ENCODE results near the gene RORB. TPM values are rescaled to one million over a fixed set of nuclear protein-coding genes. Genes with fewer than 3 reads are reported as not detected.

The RORB gene
- total RNA-seq, 1 donor from 2014 or later, result 2.1 TPM

DNA sequence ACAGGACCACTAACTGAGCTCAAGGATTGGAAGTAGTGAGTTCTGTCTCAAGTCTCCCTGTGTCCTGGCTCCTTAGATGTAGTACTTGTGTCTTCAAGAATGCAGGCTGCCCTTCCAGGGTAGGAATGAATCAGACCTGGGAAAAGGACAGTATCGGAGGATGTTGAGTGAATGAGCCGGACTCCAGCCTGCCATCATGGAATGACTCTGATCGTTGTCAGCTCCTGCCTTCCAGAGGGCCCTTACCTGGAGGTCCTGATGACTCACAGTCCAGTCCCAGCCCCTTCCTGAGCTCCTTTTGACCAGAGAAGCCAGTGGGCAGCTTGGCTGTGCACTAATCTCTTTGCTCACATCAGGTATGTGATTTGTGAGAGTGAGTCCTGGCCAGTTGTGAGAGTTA, 229.4 kb downstream of the RORB start:
- TF ChIP-seq, protein P1, sequence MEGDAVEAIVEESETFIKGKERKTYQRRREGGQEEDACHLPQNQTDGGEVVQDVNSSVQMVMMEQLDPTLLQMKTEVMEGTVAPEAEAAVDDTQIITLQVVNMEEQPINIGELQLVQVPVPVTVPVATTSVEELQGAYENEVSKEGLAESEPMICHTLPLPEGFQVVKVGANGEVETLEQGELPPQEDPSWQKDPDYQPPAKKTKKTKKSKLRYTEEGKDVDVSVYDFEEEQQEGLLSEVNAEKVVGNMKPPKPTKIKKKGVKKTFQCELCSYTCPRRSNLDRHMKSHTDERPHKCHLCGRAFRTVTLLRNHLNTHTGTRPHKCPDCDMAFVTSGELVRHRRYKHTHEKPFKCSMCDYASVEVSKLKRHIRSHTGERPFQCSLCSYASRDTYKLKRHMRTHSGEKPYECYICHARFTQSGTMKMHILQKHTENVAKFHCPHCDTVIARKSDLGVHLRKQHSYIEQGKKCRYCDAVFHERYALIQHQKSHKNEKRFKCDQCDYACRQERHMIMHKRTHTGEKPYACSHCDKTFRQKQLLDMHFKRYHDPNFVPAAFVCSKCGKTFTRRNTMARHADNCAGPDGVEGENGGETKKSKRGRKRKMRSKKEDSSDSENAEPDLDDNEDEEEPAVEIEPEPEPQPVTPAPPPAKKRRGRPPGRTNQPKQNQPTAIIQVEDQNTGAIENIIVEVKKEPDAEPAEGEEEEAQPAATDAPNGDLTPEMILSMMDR (IDR thresholded peaks at IDR 0.05), result no peak
- Histone ChIP-seq H3K27me3 (no peaks in the 10 kb centered on the region), H3K9me3 (no peaks in the 10 kb centered on the region), H3K27ac (no peak overlapping the region), H3K4me1 (no peaks in the 10 kb centered on the region), H3K4me3 (no peak overlapping the region), H3K36me3 (no peaks in the 10 kb centered on the region)
- no peak for ATAC-seq
- DNase-seq, result no peak
- intact Hi-C loops (cut with DNase I), result no loop called here

DNA sequence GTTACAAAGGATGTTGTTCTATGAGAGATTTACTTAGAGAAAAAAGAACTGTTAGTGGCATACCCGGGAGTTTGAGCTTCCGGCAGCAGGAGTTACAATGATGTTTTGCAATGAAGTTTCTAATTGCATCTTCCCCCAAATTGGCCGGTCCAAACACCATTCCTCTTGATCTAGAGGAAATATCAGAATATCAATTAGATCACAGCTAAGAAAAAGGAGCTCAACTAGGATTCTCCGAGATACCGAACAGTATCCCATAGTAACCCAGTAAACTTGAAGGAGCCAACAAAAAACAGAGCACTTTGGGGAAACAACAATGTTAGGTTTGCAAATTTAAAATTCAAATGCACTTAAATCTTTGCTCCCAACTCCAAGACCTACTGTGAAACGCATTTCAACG, 231.0 kb downstream of the RORB start:
- Histone ChIP-seq H3K4me3 (no peak overlapping the region), H3K4me1 (no peaks in the 10 kb centered on the region), H3K36me3 (no peaks in the 10 kb centered on the region), H3K27me3 (no peaks in the 10 kb centered on the region), H3K9me3 (no peaks in the 10 kb centered on the region), H3K27ac (no peak overlapping the region)
- intact Hi-C loops (cut with DNase I), result no loop called here
- ATAC-seq (no peak), DNase-seq (no peak)
- TF ChIP-seq, protein P1 (IDR thresholded peaks at IDR 0.05), result no peak

DNA sequence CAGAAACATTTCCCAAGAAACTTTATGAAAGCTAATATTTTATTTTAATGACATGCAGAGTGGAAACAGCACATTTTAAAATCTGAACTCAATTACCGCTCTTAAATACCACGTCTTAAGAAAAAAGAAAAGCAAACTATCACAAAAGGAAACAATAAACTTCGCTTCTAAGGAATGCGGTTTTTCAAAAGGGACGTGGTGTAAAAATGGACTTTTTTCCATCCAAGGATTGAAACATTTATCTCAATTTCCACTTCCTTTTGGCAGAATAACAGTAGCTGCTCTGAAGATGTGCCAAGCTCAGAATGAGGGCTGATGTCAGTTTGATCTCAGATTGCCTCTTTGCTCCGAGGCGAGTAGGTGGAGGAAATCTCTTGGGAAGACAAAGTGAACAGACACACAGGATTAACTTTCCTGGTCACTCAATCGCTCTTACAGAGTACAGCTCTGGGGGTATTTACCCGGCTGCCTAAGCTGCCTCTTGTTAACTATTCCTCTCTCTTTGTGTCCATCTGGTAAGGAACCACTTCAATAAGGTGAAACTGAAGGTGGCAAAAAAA, 232.1 kb downstream of the RORB start:
- H3K27ac ChIP-seq, result no peak overlapping the region
- DNase-seq (no peak), ATAC-seq (no peak)
- H3K4me1 ChIP-seq, result no peaks in the 10 kb centered on the region
- intact Hi-C loops (cut with DNase I), result no loop called here
- no peaks in the 10 kb centered on the region for H3K9me3 ChIP-seq
- no peaks in the 10 kb centered on the region for H3K27me3 ChIP-seq
- no peak overlapping the region for H3K4me3 ChIP-seq
- TF ChIP-seq, protein P1 (IDR thresholded peaks at IDR 0.05), result no peak
- H3K36me3 ChIP-seq, result no peaks in the 10 kb centered on the region

DNA sequence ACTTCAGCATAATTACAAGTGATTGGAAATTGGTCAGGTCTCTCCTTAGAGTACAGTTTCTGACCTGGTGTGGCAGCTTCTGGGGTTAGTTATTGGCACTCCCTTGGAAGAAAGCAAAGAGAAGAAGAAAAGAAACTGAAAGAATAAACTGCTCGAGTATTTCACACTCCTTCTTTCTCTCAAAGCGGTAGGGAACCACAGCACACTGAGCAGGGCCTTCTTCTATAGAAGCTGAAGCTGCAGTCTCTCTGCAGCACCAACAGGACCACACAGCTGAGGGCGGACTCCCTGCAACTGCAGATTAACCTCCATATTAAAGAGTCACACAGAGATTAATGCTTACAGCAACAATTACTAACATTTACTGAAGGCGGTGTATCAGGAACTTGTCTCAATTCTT, 238.6 kb downstream of the RORB start:
- intact Hi-C loops (cut with DNase I), result no loop called here
- TF ChIP-seq, protein P1 (IDR thresholded peaks at IDR 0.05), result no peak
- H3K27me3 ChIP-seq, result no peaks in the 10 kb centered on the region
- no peaks in the 10 kb centered on the region for H3K36me3 ChIP-seq
- no peaks in the 10 kb centered on the region for H3K4me1 ChIP-seq
- DNase-seq (no peak), ATAC-seq (no peak)
- no peaks in the 10 kb centered on the region for H3K9me3 ChIP-seq
- H3K4me3 ChIP-seq, result no peak overlapping the region
- H3K27ac ChIP-seq, result no peak overlapping the region

DNA sequence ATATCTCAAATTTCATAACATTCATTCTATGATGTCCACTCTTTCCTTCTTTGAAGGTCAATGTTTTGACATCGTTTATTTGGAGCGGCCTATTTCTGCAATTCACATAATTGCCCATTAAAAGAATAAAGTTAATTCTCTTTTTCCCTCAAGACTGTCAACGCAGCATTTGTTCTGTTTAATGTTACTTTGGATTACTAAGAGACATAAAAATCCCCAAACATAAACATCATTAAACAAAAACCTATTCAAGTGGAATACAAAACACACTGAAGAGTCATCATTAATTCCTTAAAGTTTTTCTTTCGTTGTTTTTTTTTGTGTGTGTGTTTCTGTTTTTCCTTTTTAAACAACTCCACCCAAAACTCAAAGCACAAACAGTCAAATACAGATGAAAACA, 239.5 kb downstream of the RORB start:
- TF ChIP-seq, protein P1 (IDR thresholded peaks at IDR 0.05), result no peak
- DNase-seq, result no peak
- ATAC-seq, result no peak

More for the DNA sequence above, 239.5 kb downstream of the RORB start:
- Histone ChIP-seq H3K27me3 (no peaks in the 10 kb centered on the region), H3K4me1 (no peaks in the 10 kb centered on the region), H3K9me3 (no peaks in the 10 kb centered on the region), H3K27ac (no peak overlapping the region), H3K36me3 (no peaks in the 10 kb centered on the region), H3K4me3 (no peak overlapping the region)
- intact Hi-C loops (cut with DNase I), result no loop called here

Data from upper lobe of right lung (tissue), 1 donor.